Activated CD4-positive, CD25-positive, alpha-beta regulatory T cell treated with anti-CD3 and anti-CD28 coated beads, Interleukin-2, amount 50 U/mL, for 24 hours (primary cell): ENCODE results near the gene CHAD.
A peak's percentile ranks its signal among the peaks of the same experiment; 100 is the strongest.
"Not testable (repeated sequence)": the region's sequence is repeated elsewhere in the genome, so short reads cannot be mapped to it uniquely, and the experiment has no call there.

Source experiments
- ATAC-seq, 2 donors: fragments of 150-1000 bp; cut with Tn5 transposase; one replicate each; pipeline ENCODE4 v1.10.0; 2021; ENCODE audit warnings: mild to moderate bottlenecking in 1 of 2, moderate library complexity in 1 of 2

The CHAD gene

DNA sequence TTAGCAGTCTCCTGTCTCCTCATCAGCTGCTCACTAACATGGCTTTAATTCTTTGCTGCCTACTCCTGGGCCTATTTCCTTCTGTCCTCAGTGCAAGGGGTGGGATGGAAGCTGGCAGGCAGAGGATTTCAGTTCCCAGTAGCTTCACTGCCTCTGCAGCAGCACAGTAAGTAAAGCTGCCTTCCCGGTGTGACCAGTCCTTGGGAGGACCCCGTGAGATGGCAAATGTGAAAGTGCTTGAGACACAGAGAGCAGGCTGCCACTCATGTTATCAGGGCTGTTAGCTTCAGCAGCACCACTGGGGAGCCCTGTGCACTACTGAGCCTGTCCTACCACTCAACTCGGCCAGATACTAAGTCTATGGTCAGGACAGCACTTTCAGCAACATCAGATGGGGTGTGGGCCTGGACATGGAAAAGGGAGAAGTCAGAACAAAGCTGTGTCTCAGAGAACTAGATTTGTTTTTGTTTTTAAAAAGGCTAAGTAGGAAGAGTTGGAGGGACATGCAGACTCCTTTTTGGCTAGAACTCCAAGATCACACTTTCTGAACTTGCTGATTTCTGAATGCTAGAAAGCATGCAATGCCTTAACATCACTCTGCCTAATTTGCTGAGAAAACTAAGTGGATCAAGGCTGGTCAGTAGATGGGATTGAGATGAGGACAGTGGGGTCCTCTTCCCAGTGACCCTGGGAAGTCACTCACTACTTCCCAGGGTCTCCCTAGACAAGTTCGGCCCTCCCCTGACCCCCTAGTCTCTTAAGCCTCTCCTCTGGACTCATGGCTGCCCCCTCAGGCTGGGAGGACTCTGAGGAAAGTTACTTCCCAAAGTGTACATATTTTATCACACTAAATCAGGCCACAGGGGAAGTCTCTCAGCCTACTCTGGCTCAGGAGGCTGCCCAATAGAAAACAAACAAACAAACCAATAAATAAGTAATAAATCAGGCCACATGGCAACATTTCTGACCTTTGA lies 41.6 kb downstream of the CHAD start:
- peak; percentile 42 to 48 for ATAC-seq

DNA sequence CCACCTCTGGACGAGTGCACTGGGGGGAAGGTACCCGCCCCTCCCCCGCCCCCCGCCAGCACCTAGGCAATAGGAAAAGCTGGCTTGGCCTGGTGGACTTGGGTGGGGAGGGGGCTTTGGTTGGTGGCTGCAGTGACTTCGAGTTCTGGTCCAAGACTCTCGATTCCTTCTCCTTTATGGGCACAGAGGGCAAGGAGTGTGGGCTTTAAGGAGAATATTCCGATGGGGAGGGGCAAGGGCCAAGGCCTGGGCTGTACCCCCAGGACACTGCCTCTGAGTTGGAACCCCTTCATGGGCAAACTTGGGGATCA lies 42.3 kb downstream of the CHAD start:
- no peak for ATAC-seq

DNA sequence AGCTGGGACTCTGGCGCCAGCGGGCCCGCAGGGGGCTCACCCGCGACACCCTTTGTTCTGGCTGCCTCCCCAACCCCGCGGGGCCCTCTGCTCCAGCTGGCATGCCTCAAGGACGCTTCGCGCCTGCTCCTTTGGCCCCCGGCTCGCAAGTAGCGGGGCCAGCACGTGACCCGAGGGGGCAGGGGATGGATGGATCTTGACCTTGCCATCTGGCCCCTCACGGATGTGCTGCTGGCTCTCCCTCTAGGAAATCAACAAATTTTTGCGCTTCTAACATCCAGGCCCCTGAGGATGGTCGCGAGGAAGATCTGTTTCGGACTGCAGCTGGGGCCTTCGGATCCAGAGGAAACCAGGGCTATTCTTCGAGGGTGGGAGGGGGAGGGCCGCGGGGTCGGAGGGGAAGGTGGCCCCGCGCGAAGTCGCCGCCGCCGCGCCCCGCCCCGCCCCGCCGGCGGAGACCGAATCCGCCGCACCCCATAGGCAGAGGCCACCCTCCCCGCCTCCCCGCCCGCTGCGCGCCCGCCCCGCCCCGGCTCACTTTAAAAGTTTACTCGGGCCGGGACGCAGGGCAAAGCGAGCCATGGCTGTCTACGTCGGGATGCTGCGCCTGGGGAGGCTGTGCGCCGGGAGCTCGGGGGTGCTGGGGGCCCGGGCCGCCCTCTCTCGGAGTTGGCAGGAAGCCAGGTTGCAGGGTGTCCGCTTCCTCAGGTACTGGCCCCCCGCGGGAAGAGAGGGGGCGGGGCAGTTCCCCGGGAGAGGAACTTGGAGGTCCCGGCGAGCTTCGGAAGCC lies 42.8 kb downstream of the CHAD start, which contains the start of gene ACSF2:
TSS of gene ACSF2 (plus strand) at position 537 of the 790 bp plus-strand sequence. CDS start at position 581, 44 bp downstream.
- peak; percentile 83 to 84 for ATAC-seq

DNA sequence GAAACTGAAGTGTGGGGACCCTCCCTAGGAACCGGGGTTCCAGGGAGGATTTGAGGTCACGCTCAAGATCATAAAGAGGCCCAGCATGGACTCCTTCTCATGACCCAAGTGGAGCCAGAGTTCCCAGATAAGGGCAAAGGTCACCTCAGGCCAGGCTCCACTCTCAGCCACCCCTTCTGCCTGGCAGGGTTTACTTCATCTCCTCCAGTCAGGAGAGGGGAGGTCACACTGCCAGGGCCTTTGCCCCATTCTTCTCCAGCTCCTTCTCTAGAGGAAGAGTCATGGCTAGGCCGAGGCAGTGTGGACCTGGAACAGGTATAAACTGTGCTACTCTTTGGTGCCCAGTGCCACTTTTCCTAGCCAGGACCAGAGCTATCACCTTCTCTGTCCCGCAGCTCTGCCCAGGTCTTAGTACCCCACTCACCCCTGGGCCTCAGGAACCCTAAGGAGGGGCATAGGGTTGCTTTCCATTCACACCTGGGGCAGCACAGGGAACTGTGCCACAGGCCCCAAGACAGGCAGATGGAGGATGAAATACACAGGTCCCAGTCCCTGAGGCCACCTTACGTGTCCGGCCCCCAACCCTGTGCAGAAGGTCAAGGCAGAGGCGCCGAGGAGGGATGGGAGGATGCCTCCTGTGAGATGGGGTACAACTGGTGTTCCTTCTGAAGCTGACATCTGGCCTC lies 43.5 kb downstream of the CHAD start:
- ATAC-seq, result no peak

DNA sequence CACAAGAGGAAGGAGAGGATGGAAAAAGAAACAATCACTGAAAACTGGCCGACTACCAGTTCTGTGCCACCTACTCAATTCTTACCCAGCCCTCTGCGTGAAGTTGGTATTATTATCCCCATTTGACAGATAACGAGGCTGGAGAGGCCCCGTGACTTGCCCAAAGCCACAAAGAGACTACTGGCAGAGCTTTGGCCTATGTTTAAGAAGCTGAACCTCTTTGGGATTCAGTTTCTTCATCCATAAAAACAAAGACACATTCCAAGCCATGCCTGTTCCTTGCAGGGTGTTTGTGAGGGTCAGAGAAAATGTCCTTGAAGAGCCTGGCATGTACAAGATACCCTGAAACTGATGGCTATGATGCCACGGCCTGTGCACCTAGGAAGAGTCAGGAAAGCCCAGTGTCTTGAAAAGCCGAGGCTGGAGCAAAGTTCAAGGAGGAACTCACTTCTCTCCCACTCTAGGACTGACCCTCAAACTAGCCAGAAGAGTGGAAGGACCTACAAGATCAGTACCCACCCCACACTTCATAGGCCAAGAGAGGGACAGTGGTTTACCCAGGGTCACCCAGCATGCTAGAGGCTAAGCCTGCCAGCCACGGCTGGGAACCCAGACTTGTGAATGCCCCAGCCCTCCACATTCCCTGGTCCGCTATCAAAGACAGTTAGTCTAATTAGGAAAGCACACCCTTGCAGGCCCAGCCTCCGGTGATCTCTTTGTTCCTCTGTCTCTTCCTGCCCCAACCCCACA lies 44.3 kb downstream of the CHAD start:
- ATAC-seq, result no peak

DNA sequence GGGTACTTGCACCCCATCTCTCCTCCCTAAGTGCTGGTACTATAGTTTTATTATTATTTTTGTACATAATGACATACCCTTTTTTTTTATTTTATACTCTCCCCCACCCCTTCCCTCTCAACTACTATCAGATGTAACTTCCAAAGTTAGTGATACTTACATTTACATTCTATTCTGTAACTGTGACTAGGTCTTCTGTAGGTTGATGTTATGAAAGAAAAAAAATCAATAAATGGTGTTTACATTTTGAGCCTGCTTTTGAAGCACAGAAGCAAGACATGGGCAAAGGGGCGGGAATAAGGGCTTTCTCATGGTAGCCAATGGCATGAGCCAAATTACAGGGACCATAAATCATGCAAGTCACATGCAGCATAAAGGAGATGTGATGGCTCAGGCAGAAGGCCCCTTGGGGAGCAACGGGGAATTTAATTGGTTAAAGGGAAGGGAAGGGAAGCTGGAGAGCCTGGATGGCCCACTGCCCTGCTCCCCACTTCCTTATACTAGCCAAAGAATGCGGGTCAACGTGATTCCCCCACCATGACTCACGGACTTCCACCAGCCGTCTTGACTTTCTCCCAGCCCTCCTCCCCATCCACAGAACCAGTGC lies 45.0 kb downstream of the CHAD start:
- no peak for ATAC-seq

DNA sequence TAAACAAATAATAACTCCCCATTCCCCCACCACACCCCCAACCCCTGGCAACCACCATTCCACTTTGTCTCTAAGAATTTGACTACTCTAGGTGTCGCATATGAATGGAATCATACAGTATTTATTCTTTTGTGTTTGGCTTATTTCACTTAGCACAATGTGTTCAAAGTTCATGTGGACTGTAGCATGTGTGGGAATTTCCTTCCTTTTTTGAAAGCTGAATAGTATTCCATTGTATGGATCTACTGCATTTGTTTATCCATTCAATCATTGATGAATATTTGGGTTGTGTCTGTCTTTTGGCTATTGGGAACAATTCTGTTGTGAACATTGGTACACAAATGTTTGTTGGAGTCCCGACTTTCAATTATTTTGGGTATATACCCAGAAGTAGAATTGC lies 45.9 kb downstream of the CHAD start:
- no peak for ATAC-seq

DNA sequence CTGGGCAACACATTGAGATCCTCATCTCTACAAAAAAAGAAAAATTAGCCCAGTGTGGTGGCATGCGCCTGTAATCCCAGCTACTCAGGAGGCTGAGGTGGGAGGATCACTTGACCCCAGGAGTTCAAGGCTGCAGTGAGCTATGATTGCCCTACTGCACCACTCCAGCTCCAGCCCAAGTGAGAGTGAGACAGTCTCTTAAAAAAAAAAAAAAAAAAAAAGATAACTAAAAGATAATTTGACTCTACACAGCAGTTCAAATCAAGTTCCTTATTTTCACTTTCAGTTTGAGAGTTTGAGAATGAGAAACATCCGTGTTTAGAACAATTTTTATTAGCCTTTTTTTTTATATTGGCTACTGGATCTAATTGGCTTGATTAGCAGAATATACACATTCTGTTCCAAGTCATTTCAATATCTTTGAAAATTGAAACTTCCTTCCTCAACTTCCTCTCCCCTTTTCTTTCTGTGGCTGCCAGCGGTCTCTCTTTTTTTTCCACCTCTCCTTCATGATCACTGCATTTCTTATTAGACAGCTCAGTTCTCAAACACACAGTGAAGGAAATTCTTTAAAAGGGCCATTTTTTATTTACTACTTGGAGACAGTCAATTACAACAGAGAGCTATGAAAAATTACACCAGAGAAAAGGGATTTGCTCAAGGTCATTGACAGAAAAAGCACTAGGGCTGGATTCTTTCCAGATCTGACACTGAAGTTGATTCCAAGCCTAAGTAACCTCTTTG lies 47.2 kb downstream of the CHAD start:
- peak; percentile 52 to 60 for ATAC-seq

DNA sequence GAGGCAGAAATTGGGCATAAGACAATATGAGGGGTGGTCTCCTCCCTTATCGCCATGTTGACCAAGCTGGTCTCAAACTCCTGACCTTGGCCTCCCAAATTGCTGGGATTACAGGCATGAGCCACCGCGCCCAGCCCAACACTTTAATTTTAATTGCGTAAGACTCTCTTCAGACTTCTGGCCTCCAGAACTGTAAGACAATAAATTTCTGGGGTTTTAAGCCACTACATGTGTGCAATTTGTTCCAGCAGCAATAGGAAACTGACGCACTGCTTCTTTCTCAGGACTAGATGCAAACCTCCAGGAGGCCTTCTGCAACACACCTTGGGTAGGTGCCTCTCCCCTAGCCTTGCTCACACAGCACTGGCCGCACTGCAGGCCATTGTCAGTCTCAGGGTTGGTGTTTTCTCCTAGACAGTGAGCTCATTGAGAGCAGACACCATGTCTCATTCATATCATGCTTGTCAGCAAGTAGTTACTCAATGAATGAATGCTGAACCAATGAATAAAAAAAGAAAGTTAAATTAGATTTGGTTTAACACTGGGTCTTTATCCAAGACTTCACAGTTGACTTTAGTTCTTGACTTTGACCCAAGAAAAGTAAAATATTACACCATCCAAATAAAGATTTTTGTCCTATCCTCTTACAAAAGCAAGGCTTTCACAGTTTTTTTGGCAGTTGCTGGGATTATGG lies 48.1 kb downstream of the CHAD start:
- ATAC-seq, result no peak

DNA sequence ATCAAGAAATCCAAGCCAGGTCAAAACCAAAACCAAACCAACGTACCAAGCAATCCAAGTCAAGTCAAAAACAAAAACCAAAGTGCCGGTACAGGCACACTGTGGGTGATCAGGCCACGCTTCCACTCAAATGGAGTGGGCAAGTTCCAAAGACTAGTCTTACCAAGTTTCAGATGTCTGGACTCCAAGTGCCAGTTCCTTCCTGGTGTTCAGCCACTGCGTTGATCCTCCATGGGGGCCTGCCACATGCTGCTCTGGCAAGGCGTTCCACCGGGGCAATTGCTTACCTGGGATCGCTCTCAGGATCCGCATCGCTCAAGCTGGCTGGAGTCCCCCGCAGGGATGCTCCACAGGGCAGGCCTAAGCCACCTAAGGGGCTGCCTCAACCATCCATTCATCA lies 49.1 kb downstream of the CHAD start:
- ATAC-seq, result not testable (repeated sequence)

DNA sequence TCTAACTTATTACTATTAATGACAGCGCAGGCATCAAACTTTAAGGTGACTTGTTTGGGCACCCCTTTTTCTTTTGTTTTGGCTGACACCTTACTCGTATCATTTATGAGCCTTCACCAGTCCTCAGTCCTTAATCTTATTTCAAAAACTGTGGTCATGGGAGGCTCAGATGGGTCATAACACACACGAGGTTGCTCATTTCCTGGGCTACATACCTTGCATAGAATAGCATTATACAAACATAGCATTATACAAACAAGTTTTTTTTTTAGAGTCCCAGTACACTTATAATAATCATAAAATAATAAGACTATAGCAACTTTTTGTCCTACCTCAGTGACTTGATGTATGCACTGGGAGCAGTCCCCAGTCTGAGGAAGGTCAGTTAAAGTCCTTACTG lies 53.9 kb downstream of the CHAD start:
- ATAC-seq, result no peak
